SK-N-SH treated with all-trans-retinoic acid at 6 μM for 48 hours (cell line): ENCODE results near the gene SRF.

ENCODE experiments used
- ATAC-seq: fragments of 200-7000 bp; cut with Tn5 transposase; 3 replicates; pipeline ENCODE4 v1.9.1; 2020; ENCODE audit warnings: mild to moderate bottlenecking, moderate library complexity
- ARNTL ChIP-seq: fragments of 450-650 bp; formaldehyde crosslinking; IDR thresholded peaks from 2 replicates; pipeline ENCODE4 v1.5.0; 2020; ENCODE audit warnings: low read depth, mild to moderate bottlenecking, moderate library complexity, borderline replicate concordance
- BACH2 ChIP-seq: fragments of 250-450 bp; sonication (Bioruptor Pico); IDR thresholded peaks from 2 replicates; pipeline ENCODE4 v1.9.0; 2021; ENCODE audit warnings: mild to moderate bottlenecking, borderline replicate concordance
- CREB5 ChIP-seq: fragments of 250-450 bp; sonication (Bioruptor Pico); IDR thresholded peaks from 2 replicates; pipeline ENCODE4 v1.5.1; 2020; ENCODE audit warnings: low read depth, mild to moderate bottlenecking, moderate library complexity
- CSDC2 ChIP-seq: fragments of 250-450 bp; sonication (Bioruptor Pico); IDR thresholded peaks from 2 replicates; pipeline ENCODE4 v1.5.0; 2020; ENCODE audit warnings: mild to moderate bottlenecking, moderate library complexity
- GLIS3 ChIP-seq: fragments of 250-450 bp; sonication (Bioruptor Pico); IDR thresholded peaks from 2 replicates; pipeline ENCODE4 v1.5.0; 2020; ENCODE audit warnings: mild to moderate bottlenecking, moderate library complexity
- ISL1 ChIP-seq: fragments of 250-450 bp; sonication (Bioruptor Pico); IDR thresholded peaks from 2 replicates; pipeline ENCODE4 v2.1.2; 2022; ENCODE audit warnings: mild to moderate bottlenecking, moderate library complexity
- OSR1 ChIP-seq: fragments of 250-450 bp; sonication (Bioruptor Pico); IDR thresholded peaks from 2 replicates; pipeline ENCODE4 v1.8.0; 2022; ENCODE audit warnings: moderate library complexity, mild to moderate bottlenecking, inconsistent platforms
- PATZ1 ChIP-seq: fragments of 250-450 bp; sonication (Bioruptor Pico); IDR thresholded peaks from 2 replicates; pipeline ENCODE4 v1.8.0; 2020; ENCODE audit warnings: mild to moderate bottlenecking, moderate library complexity, borderline replicate concordance
- POU6F1 ChIP-seq: fragments of 250-450 bp; sonication (Bioruptor Pico); IDR thresholded peaks from 2 replicates; pipeline ENCODE4 v1.8.0; 2021; ENCODE audit warnings: low read depth, mild to moderate bottlenecking, moderate library complexity, borderline replicate concordance
- PPARA ChIP-seq: fragments of 250-450 bp; sonication (Bioruptor Pico); IDR thresholded peaks from 2 replicates; pipeline ENCODE4 v1.5.0; 2020; ENCODE audit warnings: mild to moderate bottlenecking, borderline replicate concordance
- RARB ChIP-seq: fragments of 250-450 bp; sonication (Bioruptor Pico); IDR thresholded peaks from 2 replicates; pipeline ENCODE4 v1.8.0; 2021; ENCODE audit warnings: mild to moderate bottlenecking, moderate library complexity
- SNAI2 ChIP-seq: fragments of 250-450 bp; sonication (Bioruptor Pico); IDR thresholded peaks from 2 replicates; pipeline ENCODE4 v1.5.0; 2020; ENCODE audit warnings: mild to moderate bottlenecking, moderate library complexity
- TCF4 ChIP-seq: fragments of 250-450 bp; sonication (Bioruptor Pico); IDR thresholded peaks from 2 replicates; pipeline ENCODE4 v1.8.0; 2021; ENCODE audit warnings: mild to moderate bottlenecking, moderate library complexity, borderline replicate concordance
- TOX ChIP-seq: fragments of 250-450 bp; sonication (Bioruptor Pico); IDR thresholded peaks from 2 replicates; pipeline ENCODE4 v1.8.0; 2021; ENCODE audit warnings: mild to moderate bottlenecking, moderate library complexity, borderline replicate concordance
- TSHZ2 ChIP-seq: fragments of 250-450 bp; sonication (Bioruptor Pico); IDR thresholded peaks from 2 replicates; pipeline ENCODE4 v1.5.0; 2020; ENCODE audit warnings: mild to moderate bottlenecking, moderate library complexity
- ZC3H10 ChIP-seq: fragments of 250-450 bp; sonication (Bioruptor Pico); IDR thresholded peaks from 2 replicates; pipeline ENCODE4 v1.5.1; 2021; ENCODE audit warnings: mild to moderate bottlenecking, moderate library complexity
- ZFP3 ChIP-seq: fragments of 250-450 bp; sonication (Bioruptor Pico); IDR thresholded peaks from 2 replicates; pipeline ENCODE4 v1.5.0; 2020; ENCODE audit warnings: mild to moderate bottlenecking, moderate library complexity
- ZFP30 ChIP-seq: fragments of 450-650 bp; formaldehyde crosslinking; IDR thresholded peaks from 2 replicates; pipeline ENCODE4 v1.5.0; 2022; ENCODE audit warnings: mild to moderate bottlenecking, moderate library complexity
- ZNF565 ChIP-seq: fragments of 450-650 bp; formaldehyde crosslinking; conservative IDR thresholded peaks from 2 replicates; pipeline ENCODE4 v1.5.0; 2020; ENCODE audit warnings: low read depth, mild to moderate bottlenecking, moderate library complexity
- ZNF70 ChIP-seq: fragments of 450-650 bp; formaldehyde crosslinking; IDR thresholded peaks from 2 replicates; pipeline ENCODE4 v1.5.0; 2020; ENCODE audit warnings: mild to moderate bottlenecking, moderate library complexity
- ZNF8 ChIP-seq: fragments of 450-650 bp; formaldehyde crosslinking; IDR thresholded peaks from 2 replicates; pipeline ENCODE4 v1.5.0; 2020; ENCODE audit warnings: mild to moderate bottlenecking, moderate library complexity

Gene SRF

GRCh38 chr6:43147691-43148477 lies 23.2 kb upstream of the SRF start:
- no peak for ATAC-seq
- TF ChIP-seq ZFP30 (CRISPR knock-in tag): no peak
- TF ChIP-seq PPARA: no peak

GRCh38 chr6:43149265-43149664 lies 21.8 kb upstream of the SRF start:
- TF ChIP-seq OSR1 (CRISPR knock-in tag) (no peak), ZNF8 (no peak), GLIS3 (CRISPR knock-in tag) (no peak), SNAI2 (CRISPR knock-in tag) (no peak), ZFP3 (no peak), RARB (CRISPR knock-in tag) (no peak), ISL1 (no peak), ZC3H10 (CRISPR knock-in tag) (no peak), CSDC2 (CRISPR knock-in tag) (no peak), ARNTL (no peak), PPARA (no peak), BACH2 (CRISPR knock-in tag) (no peak)
- ATAC-seq: peak; percentile 67

GRCh38 chr6:43150051-43150751 lies 20.9 kb upstream of the SRF start:
- no peak for ATAC-seq
- TF ChIP-seq ZFP30 (CRISPR knock-in tag) (no peak), CSDC2 (CRISPR knock-in tag) (no peak), ISL1 (no peak), ZNF8 (no peak), ZFP3 (no peak), RARB (CRISPR knock-in tag) (no peak), TSHZ2 (no peak), TCF4 (CRISPR knock-in tag) (no peak), CREB5 (CRISPR knock-in tag) (no peak), OSR1 (CRISPR knock-in tag) (no peak), SNAI2 (CRISPR knock-in tag) (no peak), GLIS3 (CRISPR knock-in tag) (no peak), ZNF70 (CRISPR knock-in tag) (no peak), ZNF565 (CRISPR knock-in tag) (no peak), TOX (CRISPR knock-in tag) (no peak), POU6F1 (CRISPR knock-in tag) (no peak), PATZ1 (CRISPR knock-in tag) (no peak), ZC3H10 (CRISPR knock-in tag) (no peak), ARNTL (no peak), PPARA (no peak)
- TF ChIP-seq, all 23 proteins: peak for 0
